ENCODE data around the gene KIF16B. TPM values are rescaled to one million over a fixed set of nuclear protein-coding genes. Genes with fewer than 3 reads are reported as not detected.

The KIF16B gene
- total RNA-seq, 4 donors from 2014 or later: 19.9 to 40.2 (median 20.5) TPM

- 91 to 96% methylated on average over 3 of the region's 3 CpGs for WGBS, 2 donors
- TF ChIP-seq POLR2A (IDR thresholded peaks at IDR 0.05) (no peak), EP300 (IDR thresholded peaks at IDR 0.05) (no peak), CTCF (IDR thresholded peaks at IDR 0.05) (no peak)
- Histone ChIP-seq H3K4me1 (no peaks in the 10 kb centered on the region), H3K36me3 (no peaks in the 10 kb centered on the region), H3K27ac (no peak overlapping the region), H3K9me3 (no peaks in the 10 kb centered on the region), H3K4me3 (no peak overlapping the region), H3K27me3 (no peaks in the 10 kb centered on the region)
- no peak for DNase-seq (ENCODE audit: low spot score in 2 of 2)
Measured at GRCh38 chr20:16258766-16259165, 314.5 kb downstream of the KIF16B start.

GRCh38 chr20:16257813-16258430 lies 315.3 kb downstream of the KIF16B start:
- no peak overlapping the region for H3K27ac ChIP-seq
- 88 to 96% methylated on average over 2 of the region's 2 CpGs for WGBS, 2 donors
- H3K9me3 ChIP-seq: no peaks in the 10 kb centered on the region
- DNase-seq (ENCODE audit: low spot score in 2 of 2): no peak
- no peaks in the 10 kb centered on the region for H3K4me1 ChIP-seq
- TF ChIP-seq CTCF (IDR thresholded peaks at IDR 0.05): no peak
- no peak overlapping the region for H3K4me3 ChIP-seq
- no peaks in the 10 kb centered on the region for H3K36me3 ChIP-seq
- H3K27me3 ChIP-seq: no peaks in the 10 kb centered on the region

- Histone ChIP-seq H3K4me1 (no peaks in the 10 kb centered on the region), H3K9me3 (no peaks in the 10 kb centered on the region), H3K4me3 (no peak overlapping the region), H3K27ac (no peak overlapping the region), H3K27me3 (no peaks in the 10 kb centered on the region), H3K36me3 (no peaks in the 10 kb centered on the region)
- no peak for DNase-seq (ENCODE audit: low spot score in 2 of 2)
- TF ChIP-seq CTCF (IDR thresholded peaks at IDR 0.05) (no peak), EP300 (IDR thresholded peaks at IDR 0.05) (no peak), POLR2A (IDR thresholded peaks at IDR 0.05) (no peak)
- 89 to 97% methylated on average over 7 of the region's 7 CpGs for WGBS, 2 donors
Measured at GRCh38 chr20:16257021-16257420, 316.2 kb downstream of the KIF16B start.

GRCh38 chr20:16246870-16247269 lies 326.4 kb downstream of the KIF16B start:
- no peak overlapping the region for H3K4me3 ChIP-seq
- WGBS, 2 donors: 93 to 99% methylated on average over 6 of the region's 6 CpGs
- no peaks in the 10 kb centered on the region for H3K9me3 ChIP-seq
- peaks cover 0 to 3% (median 0%) of the 10 kb centered on the region in 4 donors for H3K4me1 ChIP-seq
- no peak overlapping the region for H3K27ac ChIP-seq
- no peak for TF ChIP-seq POLR2A (IDR thresholded peaks at IDR 0.05)
- TF ChIP-seq EP300 (IDR thresholded peaks at IDR 0.05): no peak
- no peak for TF ChIP-seq CTCF (IDR thresholded peaks at IDR 0.05)
- H3K36me3 ChIP-seq: no peaks in the 10 kb centered on the region
- no peak for DNase-seq (ENCODE audit: low spot score in 2 of 2)
- no peaks in the 10 kb centered on the region for H3K27me3 ChIP-seq

- Histone ChIP-seq H3K4me1 (peaks cover 0 to 3% (median 0%) of the 10 kb centered on the region in 4 donors), H3K27ac (no peak overlapping the region), H3K9me3 (no peaks in the 10 kb centered on the region), H3K4me3 (no peak overlapping the region), H3K27me3 (no peaks in the 10 kb centered on the region), H3K36me3 (no peaks in the 10 kb centered on the region)
- no peak for DNase-seq (ENCODE audit: low spot score in 2 of 2)
- TF ChIP-seq CTCF (IDR thresholded peaks at IDR 0.05) (no peak), EP300 (IDR thresholded peaks at IDR 0.05) (no peak), POLR2A (IDR thresholded peaks at IDR 0.05) (no peak)
- 74 to 76% methylated on average over 7 of the region's 7 CpGs for WGBS, 2 donors
Measured at GRCh38 chr20:16246291-16246690, 327.0 kb downstream of the KIF16B start.
